ENCODE measurements around the gene IGFBP1. TPM values are rescaled to one million over a fixed set of nuclear protein-coding genes. Genes with fewer than 3 reads are reported as not detected.
"Not testable (repeated sequence)": the region's sequence is repeated elsewhere in the genome, so short reads cannot be mapped to it uniquely, and the experiment has no call there.

IGFBP1 gene
- total RNA-seq, 1 donor from 2014 or later = not detected

GRCh38 chr7:45930967-45931366, 42.7 kb downstream of the IGFBP1 start:
- DNase-seq (ENCODE audit: low spot score) = no peak

- DNase-seq (ENCODE audit: low spot score) = no peak
These were observed 49.0 kb downstream of the IGFBP1 start for GRCh38 chr7:45937301-45937700.

GRCh38 chr7:45937862-45938261, 49.6 kb downstream of the IGFBP1 start:
- no peak for DNase-seq (ENCODE audit: low spot score)

DNA sequence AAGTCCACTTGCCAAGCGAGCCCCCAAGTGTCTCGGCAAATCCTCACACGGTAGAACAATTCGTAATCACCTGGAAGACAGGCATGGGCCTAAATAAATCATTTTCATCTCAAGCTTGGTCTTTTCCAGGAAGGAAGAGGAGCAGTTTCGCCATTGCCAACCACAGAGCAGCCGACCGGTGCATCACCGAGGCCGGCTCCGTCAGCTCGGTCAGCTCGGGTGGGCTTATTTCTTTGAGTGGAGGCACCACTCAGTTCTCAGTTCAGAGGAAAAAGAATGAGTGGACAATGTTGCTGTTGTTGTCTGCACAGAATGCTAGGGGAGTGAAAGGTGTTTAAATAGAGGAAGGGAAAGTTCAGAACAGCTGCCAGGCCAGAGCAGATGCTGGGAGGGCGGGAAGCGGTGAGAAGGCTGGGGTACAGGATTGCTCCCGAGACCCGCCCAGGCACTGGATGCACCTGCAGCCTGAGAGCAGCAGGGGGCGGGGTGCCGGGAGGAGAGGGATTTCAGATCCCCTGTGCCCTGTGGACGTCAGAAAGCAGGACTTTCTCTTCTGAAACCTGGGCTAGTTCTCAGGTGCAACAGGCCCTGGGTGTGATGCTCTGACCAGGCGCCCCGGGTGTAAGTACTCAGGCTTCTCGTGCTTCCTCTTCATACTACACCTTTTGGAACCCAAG, 50.5 kb downstream of the IGFBP1 start:
- DNase-seq (ENCODE audit: low spot score) = no peak

- DNase-seq (ENCODE audit: low spot score) = no peak
These were observed 51.3 kb downstream of the IGFBP1 start for GRCh38 chr7:45939574-45939973.

DNA sequence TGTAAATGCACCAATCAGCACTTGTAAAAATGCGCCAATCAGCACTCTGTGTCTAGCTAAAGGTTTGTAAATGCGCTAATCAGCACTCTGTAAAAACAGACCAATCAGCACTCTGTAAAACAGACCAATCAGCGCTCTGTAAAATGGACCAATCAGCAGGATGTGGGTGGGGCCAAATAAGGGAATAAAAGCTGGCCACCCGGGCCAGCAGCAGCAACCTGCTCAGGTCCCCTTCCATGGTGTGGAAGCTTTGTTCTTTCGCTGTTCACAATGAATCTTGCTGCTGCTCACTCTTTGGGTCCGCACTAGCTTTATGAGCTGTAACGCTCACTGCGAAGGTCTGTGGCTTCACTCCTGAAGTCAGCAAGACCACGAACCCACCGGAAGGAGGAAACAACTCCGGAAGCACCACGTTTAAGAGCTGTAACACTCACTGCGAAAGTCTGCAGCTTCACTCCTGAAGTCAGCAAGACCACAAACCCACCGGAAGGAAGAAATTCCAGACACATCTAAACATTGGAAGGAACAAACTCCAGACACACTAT, 52.0 kb downstream of the IGFBP1 start:
- DNase-seq (ENCODE audit: low spot score) = not testable (repeated sequence)

DNA sequence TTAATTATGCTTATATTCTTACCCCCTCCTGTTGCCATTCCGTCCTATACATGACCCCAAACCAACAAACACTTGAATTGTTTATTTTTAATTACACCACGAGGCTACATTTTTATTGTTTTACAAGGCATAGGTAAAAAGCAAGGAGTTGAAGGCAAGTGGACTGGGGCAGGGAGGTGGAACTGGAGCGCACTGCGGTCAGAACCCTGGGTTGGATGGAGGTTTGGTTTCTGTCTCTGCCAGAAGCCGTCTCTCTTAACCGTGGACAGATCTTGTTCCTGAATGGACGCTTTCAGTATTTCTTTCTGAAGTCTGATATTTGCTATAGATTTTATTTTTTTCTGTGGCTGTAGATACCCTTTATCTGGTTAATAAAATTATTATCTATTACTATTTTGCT, 52.7 kb downstream of the IGFBP1 start:
- DNase-seq (ENCODE audit: low spot score) = no peak

Other genes with a start within 250 kb of the IGFBP1 start
- not detected for gene CCDC201, start 15.4 kb upstream of the IGFBP1 start, total RNA-seq
- 223 TPM for gene IGFBP3, start 32.8 kb downstream of the IGFBP1 start, total RNA-seq